ENCODE results near the gene ELF3. TPM values are rescaled to one million over a fixed set of nuclear protein-coding genes. Genes with fewer than 3 reads are reported as not detected.
A peak's percentile ranks its signal among the peaks of the same experiment; 100 is the strongest.
"Not testable (repeated sequence)": the region's sequence is repeated elsewhere in the genome, so short reads cannot be mapped to it uniquely, and the experiment has no call there.

ELF3 gene
- total RNA-seq, 4 donors from 2014 or later, result 0.54 to 30.6 (median 0.74) TPM

GRCh38 chr1:202016811-202017748 lies 6.7 kb downstream of the ELF3 start:
- WGBS, 2 donors (ENCODE audit: low coverage in 1 of 2), result 77 to 81% methylated on average over 6 to 12 of the region's 21 CpGs
- ATAC-seq, result no peak
- no peak overlapping the region for H3K4me3 ChIP-seq
- peaks cover 8% of the 10 kb centered on the region for H3K27me3 ChIP-seq
- H3K27ac ChIP-seq, result no peak overlapping the region
- H3K9me3 ChIP-seq, result no peaks in the 10 kb centered on the region
- TF ChIP-seq POLR2A (IDR thresholded peaks at IDR 0.05), result no peak
- TF ChIP-seq POLR2AphosphoS5 (IDR thresholded peaks at IDR 0.05), result no peak
- no peak for TF ChIP-seq EP300 (IDR thresholded peaks at IDR 0.05)
- TF ChIP-seq CTCF (IDR thresholded peaks at IDR 0.05), result no peak
- peaks cover 0 to 7% of the 10 kb centered on the region in 2 donors for H3K36me3 ChIP-seq
- no peaks in the 10 kb centered on the region for H3K4me1 ChIP-seq

GRCh38 chr1:202017749-202018467 lies 7.5 kb downstream of the ELF3 start:
- Histone ChIP-seq H3K27me3 (peaks cover 8% of the 10 kb centered on the region), H3K36me3 (peaks cover 0 to 7% of the 10 kb centered on the region in 2 donors), H3K4me1 (no peaks in the 10 kb centered on the region), H3K27ac (no peak overlapping the region), H3K9me3 (no peaks in the 10 kb centered on the region), H3K4me3 (no peak overlapping the region)
- ATAC-seq, result no peak
- 80% methylated on average over 1 of the region's 18 CpGs; no CpG with 5 or more reads in 1 of the 2 donors for WGBS, 2 donors (ENCODE audit: low coverage in 1 of 2)
- no peak for TF ChIP-seq CTCF (IDR thresholded peaks at IDR 0.05)
- TF ChIP-seq POLR2AphosphoS5 (IDR thresholded peaks at IDR 0.05), result no peak
- TF ChIP-seq EP300 (IDR thresholded peaks at IDR 0.05), result no peak
- TF ChIP-seq POLR2A (IDR thresholded peaks at IDR 0.05), result no peak

GRCh38 chr1:202018468-202019234 lies 8.3 kb downstream of the ELF3 start:
- no peak for ATAC-seq
- Histone ChIP-seq H3K9me3 (no peaks in the 10 kb centered on the region), H3K4me3 (no peak overlapping the region), H3K27me3 (peaks cover 8% of the 10 kb centered on the region), H3K27ac (no peak overlapping the region), H3K4me1 (no peaks in the 10 kb centered on the region), H3K36me3 (peaks cover 0 to 7% of the 10 kb centered on the region in 2 donors)
- TF ChIP-seq POLR2AphosphoS5 (IDR thresholded peaks at IDR 0.05) (no peak), CTCF (IDR thresholded peaks at IDR 0.05) (no peak), POLR2A (IDR thresholded peaks at IDR 0.05) (no peak), EP300 (IDR thresholded peaks at IDR 0.05) (no peak)
- WGBS, 2 donors (ENCODE audit: low coverage in 1 of 2), result 65 to 76% methylated on average over 7 to 10 of the region's 19 CpGs

- 69 to 85% methylated on average over 2 to 6 of the region's 8 CpGs for WGBS, 2 donors (ENCODE audit: low coverage in 1 of 2)
- H3K27ac ChIP-seq, H3K9me3 ChIP-seq, H3K27me3 ChIP-seq, H3K4me3 ChIP-seq, ATAC-seq, H3K36me3 ChIP-seq, H3K4me1 ChIP-seq: not testable (repeated sequence)
These were observed 8.8 kb downstream of the ELF3 start for GRCh38 chr1:202019235-202019558.

- Histone ChIP-seq H3K27ac (no peak overlapping the region), H3K9me3 (no peaks in the 10 kb centered on the region), H3K27me3 (peaks cover 4% of the 10 kb centered on the region), H3K4me1 (no peaks in the 10 kb centered on the region), H3K36me3 (no peaks in the 10 kb centered on the region), H3K4me3 (no peak overlapping the region)
- TF ChIP-seq POLR2AphosphoS5 (IDR thresholded peaks at IDR 0.05) (no peak), POLR2A (IDR thresholded peaks at IDR 0.05) (no peak), EP300 (IDR thresholded peaks at IDR 0.05) (no peak), CTCF (IDR thresholded peaks at IDR 0.05) (no peak)
- 10% methylated on average over 2 of the region's 6 CpGs; no CpG with 5 or more reads in 1 of the 2 donors for WGBS, 2 donors (ENCODE audit: low coverage in 1 of 2)
- peak; percentile 13 for ATAC-seq
These were observed 12.6 kb downstream of the ELF3 start for GRCh38 chr1:202023001-202023433.
